Fibroblast of the aortic adventitia (primary cell): ENCODE measurements around the gene DDA1. TPM values are rescaled to one million over a fixed set of nuclear protein-coding genes. Genes with fewer than 3 reads are reported as not detected.

Experiments used
- DNase-seq: peaks from one replicate; pipeline ENCODE4 v3.0.0-alpha.2; 2010; ENCODE audit warnings: low read depth
- H3K4me3 ChIP-seq: 2 replicates; pipeline ENCODE4 v1.5.1; 2011; ENCODE audit warnings: low read depth, mild to moderate bottlenecking, control low read depth, low read length, moderate library complexity
- total RNA-seq: library from RNA; depleted of rRNA; stranded (reverse); fragments of >200 nt; gene quantifications from 2 replicates; pipeline ENCODE4 v1.2.3, GENCODE V29; 2012; ENCODE audit warnings: low replicate concordance
- TF ChIP-seq, protein P1 (sequence below): IDR thresholded peaks from 2 replicates; pipeline ENCODE4 v1.5.1; 2011; ENCODE audit warnings: mild to moderate bottlenecking, low read length, control low read depth, inconsistent platforms; ENCODE audit not compliant: insufficient read depth

Gene DDA1
- total RNA-seq, 1 donor: 20.2 TPM

DNA sequence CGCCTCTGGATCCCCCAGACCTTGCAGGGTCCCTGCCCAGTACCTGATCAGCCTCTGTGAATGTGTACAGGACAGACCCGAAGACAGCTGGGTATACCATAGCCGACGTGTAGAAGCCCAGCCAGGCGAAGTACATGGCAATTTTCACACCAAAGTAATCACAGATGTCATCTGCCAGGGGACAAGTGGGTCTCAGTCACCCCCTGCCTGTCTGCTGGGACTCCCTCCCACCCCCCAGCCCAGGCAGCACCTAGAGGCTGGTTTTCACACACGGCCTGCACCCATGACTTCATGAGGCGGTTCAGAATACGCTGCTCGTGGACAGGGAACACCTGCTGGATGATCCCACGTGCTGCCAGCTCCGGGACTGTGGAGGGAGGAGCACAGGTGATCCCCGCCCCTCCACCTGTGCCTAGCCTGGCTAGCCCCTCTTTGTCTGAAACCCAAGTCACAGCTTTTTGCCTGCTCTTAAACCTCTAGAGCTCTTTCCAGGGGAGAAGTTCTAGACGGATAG, 21.7 kb downstream of the DDA1 start:
- TF ChIP-seq, protein P1, sequence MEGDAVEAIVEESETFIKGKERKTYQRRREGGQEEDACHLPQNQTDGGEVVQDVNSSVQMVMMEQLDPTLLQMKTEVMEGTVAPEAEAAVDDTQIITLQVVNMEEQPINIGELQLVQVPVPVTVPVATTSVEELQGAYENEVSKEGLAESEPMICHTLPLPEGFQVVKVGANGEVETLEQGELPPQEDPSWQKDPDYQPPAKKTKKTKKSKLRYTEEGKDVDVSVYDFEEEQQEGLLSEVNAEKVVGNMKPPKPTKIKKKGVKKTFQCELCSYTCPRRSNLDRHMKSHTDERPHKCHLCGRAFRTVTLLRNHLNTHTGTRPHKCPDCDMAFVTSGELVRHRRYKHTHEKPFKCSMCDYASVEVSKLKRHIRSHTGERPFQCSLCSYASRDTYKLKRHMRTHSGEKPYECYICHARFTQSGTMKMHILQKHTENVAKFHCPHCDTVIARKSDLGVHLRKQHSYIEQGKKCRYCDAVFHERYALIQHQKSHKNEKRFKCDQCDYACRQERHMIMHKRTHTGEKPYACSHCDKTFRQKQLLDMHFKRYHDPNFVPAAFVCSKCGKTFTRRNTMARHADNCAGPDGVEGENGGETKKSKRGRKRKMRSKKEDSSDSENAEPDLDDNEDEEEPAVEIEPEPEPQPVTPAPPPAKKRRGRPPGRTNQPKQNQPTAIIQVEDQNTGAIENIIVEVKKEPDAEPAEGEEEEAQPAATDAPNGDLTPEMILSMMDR: no peak
- DNase-seq: no peak
- no peak overlapping the region for H3K4me3 ChIP-seq

DNA sequence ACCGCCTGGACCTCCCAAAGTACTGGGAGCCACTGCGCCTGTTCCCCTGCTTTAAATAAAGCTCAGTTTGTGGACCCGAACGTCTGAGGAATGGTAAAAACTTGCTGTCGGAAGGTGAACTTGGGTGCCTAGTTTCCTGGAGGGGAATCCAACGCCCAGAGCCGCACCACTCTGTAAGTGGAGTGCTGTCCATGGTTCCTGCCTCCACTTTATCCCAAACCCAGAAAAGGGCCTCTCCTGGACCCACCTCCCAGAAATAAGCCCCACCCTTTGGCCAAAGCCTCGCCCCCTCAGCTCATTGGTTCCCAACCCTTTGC, 23.0 kb downstream of the DDA1 start:
- no peak overlapping the region for H3K4me3 ChIP-seq
- no peak for DNase-seq
- TF ChIP-seq, protein P1: no peak

DNA sequence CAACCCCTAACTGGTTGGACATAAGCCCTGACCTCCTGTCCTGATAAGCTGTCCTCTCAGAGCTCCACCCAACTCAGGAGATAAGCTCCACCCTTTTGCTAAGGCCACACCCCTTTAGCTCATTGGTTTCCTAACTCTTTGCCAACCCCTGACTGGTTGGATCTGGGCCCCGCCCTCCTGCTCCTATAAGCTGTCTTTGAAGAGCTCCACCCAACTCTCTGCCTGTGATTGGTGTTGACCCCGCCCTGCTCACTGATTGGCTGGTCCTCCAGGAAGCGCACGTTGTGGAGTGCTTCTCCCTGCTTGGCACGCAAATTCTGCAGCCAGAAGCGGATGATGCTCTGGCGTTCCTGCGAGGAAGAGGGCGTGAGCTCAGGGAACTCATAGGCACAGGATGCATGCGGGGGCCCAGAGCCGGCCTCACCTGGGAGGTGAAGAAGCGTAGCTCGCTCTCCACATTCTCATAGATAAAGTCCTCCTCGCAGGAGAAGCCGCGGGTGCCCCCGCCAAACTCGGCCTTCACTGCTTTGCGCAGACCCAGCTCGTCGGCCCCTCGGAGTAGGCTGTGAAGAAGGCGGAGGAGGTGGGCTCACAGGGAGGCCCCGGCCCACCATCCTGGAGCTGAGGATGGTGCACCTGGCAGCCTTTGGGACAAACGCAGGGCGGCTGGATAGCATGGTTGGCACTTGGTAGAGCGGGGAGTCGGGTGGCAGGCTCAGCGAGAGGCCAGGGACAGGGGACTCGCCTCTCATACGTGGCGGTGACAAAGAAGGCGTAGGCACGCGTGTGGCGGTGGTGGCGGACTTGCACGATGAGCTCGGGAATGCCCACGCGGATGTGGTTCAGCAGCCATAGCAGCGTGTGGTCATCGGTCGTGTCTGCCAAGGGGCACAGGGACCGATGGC, 23.6 kb downstream of the DDA1 start:
- H3K4me3 ChIP-seq: no peak overlapping the region
- peak; percentile 36 for DNase-seq
- TF ChIP-seq, protein P1: no peak

DNA sequence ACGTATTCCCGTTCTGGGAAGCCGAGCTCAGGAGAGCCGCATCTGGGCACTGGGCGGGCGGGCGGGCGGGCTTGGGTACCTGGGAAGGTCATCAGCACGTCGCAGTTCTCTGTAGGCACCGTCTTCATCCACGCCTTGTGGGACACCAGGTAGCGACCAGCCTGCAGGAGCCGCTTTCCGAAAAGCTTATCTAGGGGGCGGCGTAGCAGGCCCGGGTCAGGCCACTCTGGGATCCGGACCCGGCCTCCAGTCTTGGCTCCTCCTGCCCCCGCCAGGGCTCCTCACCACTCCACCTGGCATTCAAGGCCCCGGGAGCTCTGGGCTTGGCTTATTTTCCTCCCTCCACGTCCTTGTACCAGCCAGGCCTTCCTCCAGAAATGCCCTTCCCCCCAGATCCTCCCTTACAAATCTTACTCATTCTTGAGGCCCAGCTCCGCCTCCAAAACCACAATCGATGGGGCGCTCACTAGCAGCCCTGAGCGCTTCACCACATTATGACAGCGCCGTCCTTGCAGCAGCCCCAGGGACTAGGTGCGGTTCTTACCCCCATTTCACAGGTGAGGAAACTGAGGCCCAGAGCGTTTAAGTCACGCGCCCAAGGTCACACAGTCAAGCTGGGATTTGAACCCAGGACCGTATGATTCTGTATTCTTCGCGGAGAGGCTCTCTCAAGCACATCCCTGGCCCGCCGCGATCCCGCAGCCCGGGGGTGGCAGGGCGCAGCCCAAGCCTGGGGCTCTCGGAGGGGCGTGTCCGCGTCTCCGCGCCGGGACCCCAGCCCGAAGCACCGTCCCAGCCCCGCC, 24.4 kb downstream of the DDA1 start:
- H3K4me3 ChIP-seq: peak overlapping the region; percentile 74
- TF ChIP-seq, protein P1: no peak
- peak; percentile 65 for DNase-seq

DNA sequence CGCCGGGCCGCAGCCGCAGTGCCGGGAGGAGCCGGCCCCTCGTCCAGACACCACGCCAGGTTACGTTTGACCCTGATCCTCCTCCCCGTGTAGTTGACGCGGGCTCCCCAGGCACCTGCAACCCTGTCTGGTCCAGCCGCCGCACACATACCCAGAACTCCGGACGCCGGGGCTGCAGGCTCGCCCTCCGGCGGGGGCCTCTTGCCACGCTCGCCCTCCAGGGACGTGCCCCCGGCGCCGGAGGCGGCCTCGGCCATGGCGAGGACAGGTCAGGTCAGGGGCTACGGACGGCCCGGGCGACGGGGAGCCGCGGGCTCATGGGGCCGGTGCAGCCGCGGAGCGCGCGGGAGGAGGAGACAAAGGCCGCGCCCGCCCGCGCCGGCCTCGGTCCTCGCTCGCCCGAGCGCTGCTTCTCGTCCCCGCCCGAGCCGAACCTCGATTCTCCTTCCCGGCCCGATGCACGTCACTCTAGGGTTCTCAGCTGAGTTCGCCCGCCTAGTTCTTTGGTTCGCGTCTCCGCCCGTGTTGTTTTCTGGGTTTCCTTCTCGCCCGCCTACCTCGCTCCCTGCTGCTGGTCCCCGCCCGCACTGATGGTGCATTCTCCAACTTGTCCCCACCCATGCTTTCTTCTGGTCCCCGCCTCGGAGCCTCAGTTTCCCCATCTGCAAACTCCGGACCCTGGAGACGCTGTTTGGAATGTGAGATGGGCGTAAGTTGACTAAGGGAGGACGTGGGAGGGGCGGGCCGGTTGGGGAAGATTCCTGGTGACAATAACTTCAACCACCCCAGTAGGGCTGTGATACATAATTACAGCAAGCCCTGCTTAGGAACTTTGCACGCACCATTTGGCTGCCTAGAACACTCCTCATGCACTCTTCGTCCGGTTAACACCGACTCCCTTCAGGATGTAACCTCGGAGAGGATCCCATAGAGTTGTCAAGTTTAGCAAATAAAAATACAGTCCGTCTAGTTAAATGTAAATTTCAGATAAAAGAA, 25.3 kb downstream of the DDA1 start, which contains the start of gene ANO8:
Gene ANO8 (minus strand): TSS at position 442 of the 996 bp plus-strand sequence. CDS start 185 bp downstream, at position 257.
- TF ChIP-seq, protein P1: no peak
- H3K4me3 ChIP-seq: peak within 1 kb of the TSS; percentile 74
- DNase-seq: peak; percentile 99

DNA sequence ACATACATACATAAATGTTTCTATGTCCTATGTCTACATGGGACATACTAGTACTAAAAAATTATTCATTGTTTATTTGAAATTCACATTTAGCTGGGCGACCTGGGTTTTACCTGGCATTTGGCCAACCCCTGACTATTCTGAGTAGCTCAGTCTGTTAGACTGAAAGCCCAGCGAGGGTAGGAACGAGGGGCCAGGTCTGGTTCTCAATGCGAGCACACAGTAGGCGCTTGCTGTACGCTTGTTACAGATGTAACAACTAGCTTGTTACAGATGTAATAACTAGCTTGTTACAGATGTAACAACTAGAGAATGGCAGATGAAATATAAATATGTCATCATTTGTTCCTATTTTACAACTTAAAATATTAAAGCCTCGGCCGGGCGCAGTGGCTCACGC, 26.2 kb downstream of the DDA1 start:
- no peak for DNase-seq
- no peak overlapping the region for H3K4me3 ChIP-seq
- TF ChIP-seq, protein P1: no peak
